ENCODE results near the gene PRRT1B.

The PRRT1B gene

GRCh38 chr9:131579789-131580211 lies 34.5 kb downstream of the PRRT1B start:
- Histone ChIP-seq H3K9me2 (replicated peaks; ENCODE audit: low read depth, low read length) (no peaks in the 10 kb centered on the region), H3K79me2 (ENCODE audit: insufficient read depth, low read length) (no peaks in the 10 kb centered on the region), H3K9me3 (ENCODE audit: insufficient read depth, low read depth, low read length) (no peaks in the 10 kb centered on the region), H3K4me3 (ENCODE audit: low read length, poor library complexity, severe bottlenecking) (no peak overlapping the region), H3F3A (ENCODE audit: low read depth) (peaks cover 8% of the 10 kb centered on the region), H3K4me2 (ENCODE audit: low read depth, low read length, poor library complexity, severe bottlenecking) (no peak overlapping the region), H3K27me3 (ENCODE audit: insufficient read depth, low read length, poor library complexity, severe bottlenecking) (no peaks in the 10 kb centered on the region), H4K20me1 (ENCODE audit: insufficient read depth, low read length, poor library complexity, severe bottlenecking) (no peaks in the 10 kb centered on the region), H3K36me3 (ENCODE audit: insufficient read depth, low read length) (peaks cover 32% of the 10 kb centered on the region; the same call in 1 of the 2 replicates), H3K9ac (ENCODE audit: low read depth, low read length, poor library complexity, severe bottlenecking) (no peak overlapping the region), H3K4me1 (ENCODE audit: insufficient read depth, low read length, poor library complexity, severe bottlenecking) (peaks cover 23% of the 10 kb centered on the region), H2AFZ (ENCODE audit: low read length) (no peak overlapping the region)
- TF ChIP-seq, protein P1, sequence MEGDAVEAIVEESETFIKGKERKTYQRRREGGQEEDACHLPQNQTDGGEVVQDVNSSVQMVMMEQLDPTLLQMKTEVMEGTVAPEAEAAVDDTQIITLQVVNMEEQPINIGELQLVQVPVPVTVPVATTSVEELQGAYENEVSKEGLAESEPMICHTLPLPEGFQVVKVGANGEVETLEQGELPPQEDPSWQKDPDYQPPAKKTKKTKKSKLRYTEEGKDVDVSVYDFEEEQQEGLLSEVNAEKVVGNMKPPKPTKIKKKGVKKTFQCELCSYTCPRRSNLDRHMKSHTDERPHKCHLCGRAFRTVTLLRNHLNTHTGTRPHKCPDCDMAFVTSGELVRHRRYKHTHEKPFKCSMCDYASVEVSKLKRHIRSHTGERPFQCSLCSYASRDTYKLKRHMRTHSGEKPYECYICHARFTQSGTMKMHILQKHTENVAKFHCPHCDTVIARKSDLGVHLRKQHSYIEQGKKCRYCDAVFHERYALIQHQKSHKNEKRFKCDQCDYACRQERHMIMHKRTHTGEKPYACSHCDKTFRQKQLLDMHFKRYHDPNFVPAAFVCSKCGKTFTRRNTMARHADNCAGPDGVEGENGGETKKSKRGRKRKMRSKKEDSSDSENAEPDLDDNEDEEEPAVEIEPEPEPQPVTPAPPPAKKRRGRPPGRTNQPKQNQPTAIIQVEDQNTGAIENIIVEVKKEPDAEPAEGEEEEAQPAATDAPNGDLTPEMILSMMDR (conservative IDR thresholded peaks at IDR 0.05; ENCODE audit: low read length): no peak

GRCh38 chr9:131580358-131580757 lies 35.0 kb downstream of the PRRT1B start:
- no peak overlapping the region for H3K4me2 ChIP-seq (ENCODE audit: low read depth, low read length, poor library complexity, severe bottlenecking)
- no peaks in the 10 kb centered on the region for H3K79me2 ChIP-seq (ENCODE audit: insufficient read depth, low read length)
- no peaks in the 10 kb centered on the region for H3K27me3 ChIP-seq (ENCODE audit: insufficient read depth, low read length, poor library complexity, severe bottlenecking)
- H3K4me3 ChIP-seq (ENCODE audit: low read length, poor library complexity, severe bottlenecking): no peak overlapping the region
- peaks cover 32% of the 10 kb centered on the region; the same call in 1 of the 2 replicates for H3K36me3 ChIP-seq (ENCODE audit: insufficient read depth, low read length)
- H3K4me1 ChIP-seq (ENCODE audit: insufficient read depth, low read length, poor library complexity, severe bottlenecking): peaks cover 28% of the 10 kb centered on the region
- no peaks in the 10 kb centered on the region for H3K9me2 ChIP-seq (replicated peaks; ENCODE audit: low read depth, low read length)
- H2AFZ ChIP-seq (ENCODE audit: low read length): no peak overlapping the region
- no peak overlapping the region for H3K9ac ChIP-seq (ENCODE audit: low read depth, low read length, poor library complexity, severe bottlenecking)
- TF ChIP-seq, protein P1 (conservative IDR thresholded peaks at IDR 0.05; ENCODE audit: low read length): no peak
- no peak for TF ChIP-seq EZH2phosphoT487 (IDR thresholded peaks at IDR 0.05; ENCODE audit: borderline replicate concordance)
- H3K9me3 ChIP-seq (ENCODE audit: insufficient read depth, low read depth, low read length): no peaks in the 10 kb centered on the region
- H4K20me1 ChIP-seq (ENCODE audit: insufficient read depth, low read length, poor library complexity, severe bottlenecking): no peaks in the 10 kb centered on the region
- H3F3A ChIP-seq (ENCODE audit: low read depth): peaks cover 13% of the 10 kb centered on the region

DNA sequence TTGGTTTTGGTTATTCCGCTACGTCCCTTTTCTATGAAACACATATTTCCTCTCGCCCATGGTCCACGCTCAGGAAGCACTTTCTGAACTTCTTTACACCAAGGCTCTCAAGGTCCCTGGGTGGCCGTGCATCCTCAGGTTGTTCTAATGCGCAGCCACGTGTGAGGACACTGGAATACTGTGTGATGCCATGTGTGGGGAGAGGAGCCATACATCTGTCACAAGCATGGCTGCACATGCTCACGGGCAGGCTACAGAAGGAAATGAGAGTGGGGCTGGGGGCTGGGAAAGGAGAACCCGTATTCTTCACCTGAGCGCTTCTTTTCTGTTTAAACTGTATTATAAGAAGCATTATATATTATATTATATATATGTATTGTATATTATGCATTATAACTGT lies 36.7 kb downstream of the PRRT1B start:
- Histone ChIP-seq H3F3A (ENCODE audit: low read depth) (peaks cover 15% of the 10 kb centered on the region), H3K27me3 (ENCODE audit: insufficient read depth, low read length, poor library complexity, severe bottlenecking) (no peaks in the 10 kb centered on the region), H3K79me2 (ENCODE audit: insufficient read depth, low read length) (no peaks in the 10 kb centered on the region), H3K4me2 (ENCODE audit: low read depth, low read length, poor library complexity, severe bottlenecking) (no peak overlapping the region), H2AFZ (ENCODE audit: low read length) (no peak overlapping the region), H4K20me1 (ENCODE audit: insufficient read depth, low read length, poor library complexity, severe bottlenecking) (no peaks in the 10 kb centered on the region), H3K9me3 (ENCODE audit: insufficient read depth, low read depth, low read length) (no peaks in the 10 kb centered on the region), H3K9ac (ENCODE audit: low read depth, low read length, poor library complexity, severe bottlenecking) (no peak overlapping the region), H3K4me1 (ENCODE audit: insufficient read depth, low read length, poor library complexity, severe bottlenecking) (peaks cover 31% of the 10 kb centered on the region), H3K9me2 (replicated peaks; ENCODE audit: low read depth, low read length) (no peaks in the 10 kb centered on the region), H3K36me3 (ENCODE audit: insufficient read depth, low read length) (peaks cover 32% of the 10 kb centered on the region; the same call in 1 of the 2 replicates), H3K4me3 (ENCODE audit: low read length, poor library complexity, severe bottlenecking) (no peak overlapping the region)
- TF ChIP-seq, protein P1 (conservative IDR thresholded peaks at IDR 0.05; ENCODE audit: low read length): no peak
- TF ChIP-seq EZH2phosphoT487 (IDR thresholded peaks at IDR 0.05; ENCODE audit: borderline replicate concordance): no peak

Measured in Loucy (cell line).